ENCODE data around the gene KCNK17.

Gene KCNK17

DNA sequence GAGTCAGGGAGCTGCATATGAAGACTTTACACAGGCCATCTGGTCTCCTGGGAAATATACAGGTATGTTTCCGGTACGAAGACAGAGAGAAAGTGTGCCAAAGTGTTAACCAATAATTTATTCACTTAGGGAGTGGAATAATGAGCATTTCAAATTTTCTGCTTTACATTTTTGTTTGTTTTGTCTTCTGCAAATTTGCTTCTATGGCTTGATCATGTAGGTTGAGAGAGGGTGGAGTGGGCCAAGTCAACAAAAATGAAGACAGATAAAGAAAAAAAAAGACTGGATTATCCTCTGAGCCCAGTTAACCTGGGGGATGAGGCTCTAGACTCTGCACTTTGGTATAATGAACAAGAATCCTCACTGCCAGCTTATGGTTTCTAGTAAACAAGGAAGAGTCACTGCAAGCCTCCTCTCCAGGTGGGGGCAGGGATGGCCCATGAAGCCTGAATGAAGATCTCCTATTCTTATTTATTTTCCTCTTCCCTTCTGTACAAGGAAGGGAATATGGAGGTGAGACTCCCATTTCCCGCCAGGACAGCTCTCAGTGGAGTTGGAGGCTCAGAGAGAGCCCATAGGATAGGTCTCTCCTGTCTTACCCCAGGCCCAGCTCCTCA, 37.7 kb downstream of the KCNK17 start:
- no peak overlapping the region for H3K9ac ChIP-seq
- TF ChIP-seq Cebpa-rat (IDR thresholded peaks at IDR 0.05): no peak
- no peaks in the 10 kb centered on the region for H3K36me3 ChIP-seq

DNA sequence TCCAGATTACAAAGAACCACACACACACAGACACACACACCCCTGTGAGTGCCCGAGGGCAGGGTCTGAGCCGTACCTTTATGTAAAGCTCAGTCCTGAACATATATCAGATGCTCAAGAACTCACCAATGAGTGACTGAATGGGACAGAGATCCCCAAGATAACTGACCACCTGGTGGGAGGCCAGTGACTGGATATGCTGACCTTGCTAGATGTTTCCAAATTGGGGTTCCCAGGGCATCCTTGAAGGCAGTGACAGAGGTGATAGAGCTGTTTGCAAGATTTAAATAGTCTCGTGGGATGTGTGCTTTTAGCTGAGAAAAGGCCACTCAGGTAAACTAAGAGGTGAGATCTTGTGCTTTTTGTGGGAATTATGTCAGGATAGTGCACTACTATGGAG, 39.3 kb downstream of the KCNK17 start:
- no peak overlapping the region for H3K4me3 ChIP-seq
- H3K4me1 ChIP-seq: peaks cover 6% of the 10 kb centered on the region
- TF ChIP-seq Cebpa-rat (IDR thresholded peaks at IDR 0.05): no peak
- H3K27me3 ChIP-seq: no peaks in the 10 kb centered on the region
- no peak overlapping the region for H3K4me2 ChIP-seq
- no peaks in the 10 kb centered on the region for H3K36me3 ChIP-seq
- H3K27ac ChIP-seq: no peak overlapping the region
- no peaks in the 10 kb centered on the region for H3K9me3 ChIP-seq
- no peak overlapping the region for H3K9ac ChIP-seq
- no peaks in the 10 kb centered on the region for H4K20me1 ChIP-seq

More for the DNA sequence above, 37.7 kb downstream of the KCNK17 start:
- Histone ChIP-seq H3K4me1 (peaks cover 16% of the 10 kb centered on the region), H4K20me1 (no peaks in the 10 kb centered on the region), H3K4me3 (no peak overlapping the region), H3K27ac (no peak overlapping the region), H3K27me3 (no peaks in the 10 kb centered on the region), H3K4me2 (no peak overlapping the region), H3K9me3 (no peaks in the 10 kb centered on the region)

DNA sequence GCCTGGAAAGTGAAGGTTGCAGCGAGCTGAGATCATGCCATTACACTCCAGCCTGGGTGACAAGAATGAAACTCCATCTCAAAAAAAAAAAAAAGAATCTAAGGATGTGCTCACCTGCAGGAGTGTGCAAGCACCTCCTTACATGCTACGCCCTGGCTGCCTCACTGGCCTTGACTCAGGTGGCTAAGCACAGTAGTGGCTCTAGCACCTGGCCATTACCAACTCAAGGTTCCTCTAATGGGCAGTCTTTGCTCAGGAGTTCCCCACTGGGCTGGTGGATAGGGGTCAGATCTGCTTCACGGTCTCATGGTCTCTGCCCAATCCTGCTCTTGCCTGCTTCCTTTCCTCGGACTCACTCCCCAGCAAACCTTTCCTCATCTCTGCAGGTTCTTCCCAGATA, 39.7 kb downstream of the KCNK17 start:
- no peaks in the 10 kb centered on the region for H3K27me3 ChIP-seq
- no peaks in the 10 kb centered on the region for H3K9me3 ChIP-seq
- no peak for TF ChIP-seq Cebpa-rat (IDR thresholded peaks at IDR 0.05)

DNA sequence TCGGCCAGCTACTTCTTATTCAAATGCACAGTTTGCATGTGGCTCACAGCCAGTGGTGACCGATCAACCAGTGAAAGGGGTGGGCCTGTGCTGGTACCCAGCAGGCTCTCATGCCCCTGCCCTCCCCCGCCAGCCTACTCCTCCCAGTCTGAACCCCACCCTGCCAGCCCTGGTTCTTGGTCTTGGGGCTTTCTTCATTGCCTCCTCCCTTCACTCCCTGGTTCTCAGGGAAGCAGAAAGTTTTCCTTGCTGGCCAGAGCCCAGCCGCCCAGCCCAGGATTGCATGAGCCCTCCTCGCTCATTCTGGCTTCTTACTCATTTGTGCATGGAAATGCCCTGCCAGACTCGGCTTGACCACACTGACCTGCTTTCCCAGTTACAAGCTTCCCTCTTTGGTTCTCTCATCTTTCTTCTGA, 40.8 kb downstream of the KCNK17 start:
- Histone ChIP-seq H3K9ac (no peak overlapping the region), H3K27me3 (no peaks in the 10 kb centered on the region), H4K20me1 (no peaks in the 10 kb centered on the region), H3K36me3 (no peaks in the 10 kb centered on the region), H3K27ac (no peak overlapping the region), H3K4me3 (no peak overlapping the region), H3K4me2 (no peak overlapping the region), H3K9me3 (no peaks in the 10 kb centered on the region), H3K4me1 (no peaks in the 10 kb centered on the region)
- no peak for TF ChIP-seq Cebpa-rat (IDR thresholded peaks at IDR 0.05)

More for the DNA sequence above, 39.7 kb downstream of the KCNK17 start:
- H3K27ac ChIP-seq: no peak overlapping the region
- H3K4me3 ChIP-seq: no peak overlapping the region
- H3K9ac ChIP-seq: no peak overlapping the region
- no peak overlapping the region for H3K4me2 ChIP-seq
- peaks cover 2% of the 10 kb centered on the region for H3K4me1 ChIP-seq
- no peaks in the 10 kb centered on the region for H3K36me3 ChIP-seq
- no peaks in the 10 kb centered on the region for H4K20me1 ChIP-seq

DNA sequence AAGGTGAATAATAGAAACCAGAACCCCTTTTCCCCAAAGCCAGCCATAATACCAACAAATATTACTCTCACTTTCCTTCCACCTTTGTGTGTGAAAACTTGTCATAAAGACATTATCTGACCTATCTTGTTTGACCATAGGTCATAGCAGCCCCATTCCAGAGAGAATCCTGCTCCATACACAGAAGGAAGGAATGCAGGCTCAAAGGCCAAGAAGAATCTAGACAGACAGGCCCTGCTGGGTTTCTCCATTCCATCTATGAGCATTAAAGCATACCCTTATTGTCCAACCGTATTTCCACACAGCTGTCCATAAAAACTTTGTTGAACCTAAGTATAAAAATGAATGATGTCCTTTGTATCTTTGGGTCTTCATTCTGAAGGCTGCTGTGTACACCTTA, 44.3 kb downstream of the KCNK17 start:
- Histone ChIP-seq H3K27me3 (no peaks in the 10 kb centered on the region), H3K4me3 (no peak overlapping the region), H3K4me2 (no peak overlapping the region), H3K27ac (no peak overlapping the region), H3K9me3 (no peaks in the 10 kb centered on the region), H3K9ac (no peak overlapping the region), H3K4me1 (no peaks in the 10 kb centered on the region), H4K20me1 (no peaks in the 10 kb centered on the region), H3K36me3 (no peaks in the 10 kb centered on the region)
- TF ChIP-seq Cebpa-rat (IDR thresholded peaks at IDR 0.05): no peak

DNA sequence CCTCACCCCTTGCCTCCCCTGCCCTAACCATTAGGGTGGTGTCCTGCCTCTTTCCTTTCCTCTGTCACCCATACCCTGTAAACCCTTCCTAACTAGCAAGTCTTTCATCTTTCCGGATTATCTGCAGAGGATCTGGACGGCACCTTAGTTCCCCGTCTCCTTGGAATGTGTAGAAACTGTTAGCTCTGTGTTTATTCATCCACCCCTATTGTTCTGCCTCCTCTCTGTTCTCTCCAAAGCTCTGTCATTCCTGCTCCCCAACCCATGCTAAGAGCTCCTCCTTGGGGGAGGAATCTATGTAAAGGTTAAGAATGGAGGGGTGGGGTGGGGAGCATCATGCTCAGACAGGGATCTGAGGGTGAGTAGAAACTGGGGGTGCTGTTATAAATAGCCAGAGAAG, 45.5 kb downstream of the KCNK17 start:
- H3K4me2 ChIP-seq: no peak overlapping the region
- H3K9me3 ChIP-seq: no peaks in the 10 kb centered on the region
- H3K4me1 ChIP-seq: no peaks in the 10 kb centered on the region
- H3K9ac ChIP-seq: no peak overlapping the region
- H4K20me1 ChIP-seq: no peaks in the 10 kb centered on the region
- H3K27ac ChIP-seq: no peak overlapping the region
- no peak overlapping the region for H3K4me3 ChIP-seq
- no peaks in the 10 kb centered on the region for H3K36me3 ChIP-seq
- no peak for TF ChIP-seq Cebpa-rat (IDR thresholded peaks at IDR 0.05)
- H3K27me3 ChIP-seq: no peaks in the 10 kb centered on the region

DNA sequence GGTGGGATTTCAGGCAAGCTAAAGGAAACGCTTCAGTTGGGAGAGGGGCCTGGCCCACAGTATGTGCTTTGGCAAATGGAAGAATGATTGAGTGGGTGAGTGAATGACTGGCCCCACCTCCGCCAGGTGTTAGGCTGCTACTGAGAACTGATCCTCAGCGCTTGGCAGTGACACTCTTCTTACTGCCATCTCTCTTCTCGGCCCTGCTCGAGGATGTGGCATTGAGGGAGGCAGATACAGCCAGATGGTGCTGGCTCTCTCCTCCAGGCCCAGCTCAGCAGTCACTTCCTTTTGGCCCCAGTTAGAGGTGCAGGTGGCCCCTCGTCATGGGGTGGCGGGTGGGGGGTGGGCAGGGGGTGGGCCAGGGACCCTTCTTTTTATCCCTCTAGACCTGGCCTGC, 46.0 kb downstream of the KCNK17 start:
- Histone ChIP-seq H3K4me3 (no peak overlapping the region), H3K9ac (no peak overlapping the region), H3K27ac (no peak overlapping the region), H3K36me3 (no peaks in the 10 kb centered on the region), H3K4me2 (no peak overlapping the region), H3K27me3 (no peaks in the 10 kb centered on the region), H4K20me1 (no peaks in the 10 kb centered on the region), H3K9me3 (no peaks in the 10 kb centered on the region), H3K4me1 (no peaks in the 10 kb centered on the region)
- TF ChIP-seq Cebpa-rat (IDR thresholded peaks at IDR 0.05): no peak

DNA sequence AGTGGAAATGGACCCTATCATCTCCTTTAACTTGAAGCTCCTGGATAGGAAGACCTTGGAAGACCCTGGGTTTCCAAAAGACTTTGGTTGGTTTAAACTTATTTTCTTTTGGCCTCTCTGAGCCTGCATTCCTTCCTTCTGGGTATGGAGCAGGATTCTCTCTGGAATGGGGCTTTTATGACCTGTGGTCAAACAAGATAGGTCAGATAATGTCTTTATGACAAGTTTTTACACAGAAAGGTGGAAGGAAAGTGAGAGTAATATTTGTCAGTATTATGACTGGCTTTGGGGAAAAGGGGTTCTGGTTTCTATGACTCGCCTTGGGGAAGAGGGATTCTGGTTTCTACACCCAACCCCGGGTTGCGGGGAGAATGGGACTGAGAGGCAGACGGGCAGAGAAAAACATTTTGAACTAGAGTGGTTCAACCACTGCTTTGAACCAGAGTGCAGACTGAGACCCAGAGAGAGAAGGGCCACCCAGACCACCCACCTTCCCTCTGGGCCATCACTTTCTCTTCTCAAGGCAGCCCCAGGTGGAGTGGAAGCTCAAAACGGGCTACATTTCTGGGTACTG, 47.4 kb downstream of the KCNK17 start:
- no peak for TF ChIP-seq Cebpa-rat (IDR thresholded peaks at IDR 0.05)
- H3K4me3 ChIP-seq: no peak overlapping the region
- no peaks in the 10 kb centered on the region for H4K20me1 ChIP-seq
- H3K9ac ChIP-seq: no peak overlapping the region
- no peaks in the 10 kb centered on the region for H3K4me1 ChIP-seq
- no peaks in the 10 kb centered on the region for H3K36me3 ChIP-seq
- H3K27me3 ChIP-seq: no peaks in the 10 kb centered on the region
- H3K27ac ChIP-seq: no peak overlapping the region
- H3K4me2 ChIP-seq: no peak overlapping the region
- H3K9me3 ChIP-seq: no peaks in the 10 kb centered on the region

DNA sequence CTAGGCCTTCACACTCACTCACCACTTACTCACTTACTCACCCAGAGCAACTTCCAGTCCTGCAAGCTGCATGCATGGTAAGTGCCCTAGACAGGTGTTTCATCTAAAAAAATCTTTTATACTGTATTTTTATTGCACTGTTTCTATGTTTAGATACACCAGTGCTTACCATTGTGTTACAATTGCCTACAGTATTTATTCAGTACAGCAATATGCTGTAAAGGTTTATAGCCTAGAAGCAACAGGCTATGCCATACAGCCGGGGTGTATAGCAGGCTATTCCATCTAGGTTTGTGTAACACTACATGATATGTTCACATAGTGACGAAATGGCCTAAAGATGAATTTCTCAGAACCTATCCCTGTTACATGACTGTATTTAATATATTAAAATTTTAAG, 47.8 kb downstream of the KCNK17 start:
- H3K9ac ChIP-seq: no peak overlapping the region
- H3K27ac ChIP-seq: no peak overlapping the region
- no peaks in the 10 kb centered on the region for H3K4me1 ChIP-seq
- no peaks in the 10 kb centered on the region for H4K20me1 ChIP-seq
- H3K36me3 ChIP-seq: no peaks in the 10 kb centered on the region
- H3K4me3 ChIP-seq: no peak overlapping the region
- H3K27me3 ChIP-seq: no peaks in the 10 kb centered on the region
- no peaks in the 10 kb centered on the region for H3K9me3 ChIP-seq
- H3K4me2 ChIP-seq: no peak overlapping the region
- TF ChIP-seq Cebpa-rat (IDR thresholded peaks at IDR 0.05): no peak

DNA sequence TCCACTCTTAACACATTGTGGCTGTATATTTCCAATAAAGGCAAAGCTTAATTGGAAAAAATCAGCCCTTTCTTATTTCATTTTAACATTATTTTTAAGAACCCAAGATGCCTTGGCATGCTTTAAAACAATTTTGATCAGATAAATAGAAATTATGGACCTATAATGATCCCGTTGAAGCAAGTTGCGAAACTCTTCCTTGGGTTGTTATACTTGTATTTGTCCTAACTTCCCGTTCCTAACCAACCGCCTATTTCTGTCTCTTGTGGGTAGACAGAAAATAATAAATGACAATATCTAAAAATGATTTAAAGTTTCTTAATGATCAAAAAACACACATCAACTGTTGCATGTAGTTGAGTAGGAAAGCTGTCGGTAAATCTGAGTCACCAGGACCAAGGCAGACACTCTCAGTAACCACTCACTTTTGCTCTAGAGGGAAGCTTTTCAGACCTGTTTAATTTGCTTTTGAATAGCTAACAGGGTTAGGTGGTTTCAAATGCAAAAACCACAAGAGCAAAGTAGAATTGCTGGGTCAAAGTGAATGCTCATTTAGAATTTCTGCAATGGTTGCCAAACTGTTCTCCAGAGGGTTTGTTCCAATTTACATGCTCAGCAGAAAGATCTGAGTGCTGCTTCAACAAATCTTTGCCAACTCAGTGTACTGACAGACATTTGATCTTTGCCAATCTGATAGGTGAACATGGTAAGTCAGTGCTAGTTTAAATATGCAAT, 50.7 kb downstream of the KCNK17 start:
- Histone ChIP-seq H3K4me2 (no peak overlapping the region), H3K9ac (no peak overlapping the region), H4K20me1 (no peaks in the 10 kb centered on the region), H3K4me3 (no peak overlapping the region), H3K9me3 (no peaks in the 10 kb centered on the region), H3K27me3 (no peaks in the 10 kb centered on the region), H3K36me3 (no peaks in the 10 kb centered on the region), H3K27ac (no peak overlapping the region), H3K4me1 (no peaks in the 10 kb centered on the region)
- no peak for TF ChIP-seq Cebpa-rat (IDR thresholded peaks at IDR 0.05)
